ENCODE measurements around the gene INSIG1. TPM values are rescaled to one million over a fixed set of nuclear protein-coding genes. Genes with fewer than 3 reads are reported as not detected.

The INSIG1 gene
- total and polyA plus RNA-seq, 12 donors, result 5.9 to 16.3 (median 12.1) TPM

DNA sequence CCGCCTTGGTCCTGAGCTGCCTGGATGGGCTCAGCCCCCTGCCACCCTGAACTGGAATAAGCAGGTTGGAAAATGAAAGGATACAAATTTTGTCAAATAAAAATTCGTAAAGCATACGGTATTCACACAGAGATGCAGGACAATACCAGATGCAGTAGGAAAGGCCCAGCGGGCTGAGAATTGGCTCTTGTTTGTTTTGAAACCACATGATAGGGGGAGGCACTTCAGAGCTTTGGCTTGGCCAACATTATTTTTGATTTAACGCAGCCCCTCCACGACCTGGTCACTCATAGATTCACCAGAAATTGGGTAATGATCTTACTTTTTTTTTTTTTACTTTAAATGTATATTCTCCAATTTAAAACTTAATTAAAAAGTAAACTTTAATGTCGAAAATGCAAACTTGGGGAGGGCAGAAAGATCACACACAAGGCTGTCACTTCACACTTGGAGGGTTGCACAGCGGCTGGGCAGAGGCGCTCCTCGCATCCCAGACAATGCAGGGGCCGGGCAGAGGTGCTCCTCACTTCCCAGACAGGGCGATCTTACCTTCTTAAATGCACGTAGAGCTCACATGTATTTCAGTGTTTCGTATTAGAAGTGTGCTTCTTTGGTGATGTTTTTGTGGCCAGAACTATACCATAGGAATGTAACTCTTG lies 17.8 kb upstream of the INSIG1 start:
- Histone ChIP-seq H3K36me3 (no peaks in the 10 kb centered on the region), H3K4me3 (no peak overlapping the region), H3K27me3 (peaks cover 0 to 36% (median 30%) of the 10 kb centered on the region in 7 donors), H3K9me3 (no peaks in the 10 kb centered on the region), H3K4me1 (peaks cover 0 to 32% (median 0%) of the 10 kb centered on the region in 9 donors), H3K27ac (no peak overlapping the region)
- no peak for ATAC-seq
- WGBS, 2 donors, result 91 to 93% methylated on average over 14 of the region's 14 CpGs
- TF ChIP-seq, protein P1, sequence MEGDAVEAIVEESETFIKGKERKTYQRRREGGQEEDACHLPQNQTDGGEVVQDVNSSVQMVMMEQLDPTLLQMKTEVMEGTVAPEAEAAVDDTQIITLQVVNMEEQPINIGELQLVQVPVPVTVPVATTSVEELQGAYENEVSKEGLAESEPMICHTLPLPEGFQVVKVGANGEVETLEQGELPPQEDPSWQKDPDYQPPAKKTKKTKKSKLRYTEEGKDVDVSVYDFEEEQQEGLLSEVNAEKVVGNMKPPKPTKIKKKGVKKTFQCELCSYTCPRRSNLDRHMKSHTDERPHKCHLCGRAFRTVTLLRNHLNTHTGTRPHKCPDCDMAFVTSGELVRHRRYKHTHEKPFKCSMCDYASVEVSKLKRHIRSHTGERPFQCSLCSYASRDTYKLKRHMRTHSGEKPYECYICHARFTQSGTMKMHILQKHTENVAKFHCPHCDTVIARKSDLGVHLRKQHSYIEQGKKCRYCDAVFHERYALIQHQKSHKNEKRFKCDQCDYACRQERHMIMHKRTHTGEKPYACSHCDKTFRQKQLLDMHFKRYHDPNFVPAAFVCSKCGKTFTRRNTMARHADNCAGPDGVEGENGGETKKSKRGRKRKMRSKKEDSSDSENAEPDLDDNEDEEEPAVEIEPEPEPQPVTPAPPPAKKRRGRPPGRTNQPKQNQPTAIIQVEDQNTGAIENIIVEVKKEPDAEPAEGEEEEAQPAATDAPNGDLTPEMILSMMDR (IDR thresholded peaks at IDR 0.05), result no peak
- DNase-seq, result no peak
- intact Hi-C loops (cut with DNase I), result loop anchor here in 1 of 10 donors (5.0 kb wide), 1 partner anchor 53 kb away; no protein-coding TSS in a partner anchor

DNA sequence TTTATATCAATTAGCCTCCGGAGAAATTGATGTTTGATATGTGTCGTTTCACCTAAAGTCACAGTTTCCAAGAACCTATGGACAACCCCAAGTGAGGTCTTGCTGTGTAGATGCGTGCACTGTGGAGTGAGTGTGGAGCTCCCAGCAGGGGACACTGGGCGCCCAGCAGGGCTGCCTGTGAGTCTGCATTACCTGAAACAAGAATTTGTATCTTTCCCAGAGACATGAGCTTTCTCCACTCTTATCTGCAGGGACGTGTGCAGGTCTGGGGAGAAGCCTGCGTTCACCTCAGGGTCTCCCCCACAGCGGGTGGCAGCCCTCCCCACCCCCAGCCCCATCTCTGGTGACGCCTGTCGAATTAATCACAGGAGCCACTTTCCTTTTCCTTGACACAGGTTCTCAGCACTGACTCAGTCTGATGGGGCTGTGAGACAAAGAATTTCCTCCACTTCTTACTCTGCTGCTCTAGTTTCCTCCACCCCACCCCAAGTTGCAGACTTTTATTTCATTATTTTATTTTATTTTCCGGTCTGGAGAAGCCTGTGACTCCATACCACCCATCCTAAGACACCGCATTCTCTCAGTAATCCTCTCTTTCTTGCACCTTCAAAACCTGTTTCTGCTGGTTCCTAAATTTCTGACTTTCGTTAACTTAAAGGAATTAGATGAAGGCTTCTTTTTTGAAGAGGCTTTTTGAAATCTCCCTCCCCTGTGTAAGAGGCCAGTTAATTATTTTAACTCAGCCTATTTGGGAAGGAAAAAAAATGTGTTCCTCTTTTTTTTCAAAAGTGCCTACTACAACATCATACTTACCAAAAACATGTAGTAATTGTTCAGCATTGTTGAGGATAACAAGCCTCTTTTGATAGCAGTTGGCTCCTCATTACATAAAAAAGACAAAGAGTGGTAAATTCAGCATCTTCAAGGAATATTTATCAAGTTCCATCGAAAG lies 17.0 kb upstream of the INSIG1 start:
- Histone ChIP-seq H3K27me3 (peaks cover 0 to 40% (median 36%) of the 10 kb centered on the region in 7 donors), H3K9me3 (no peaks in the 10 kb centered on the region), H3K4me1 (peaks cover 0 to 33% (median 0%) of the 10 kb centered on the region in 9 donors), H3K4me3 (no peak overlapping the region), H3K27ac (peak overlapping the region in 1 of 10 donors; percentile 51), H3K36me3 (no peaks in the 10 kb centered on the region)
- DNase-seq, result no peak
- ATAC-seq, result peak in 2 of 8 donors; percentile 30 to 39
- TF ChIP-seq, protein P1 (IDR thresholded peaks at IDR 0.05), result no peak
- WGBS, 2 donors, result 53 to 56% methylated on average over 13 of the region's 13 CpGs
- intact Hi-C loops (cut with DNase I), result loop anchor here in 1 of 10 donors (5.0 kb wide), 1 partner anchor 53 kb away; no protein-coding TSS in a partner anchor

DNA sequence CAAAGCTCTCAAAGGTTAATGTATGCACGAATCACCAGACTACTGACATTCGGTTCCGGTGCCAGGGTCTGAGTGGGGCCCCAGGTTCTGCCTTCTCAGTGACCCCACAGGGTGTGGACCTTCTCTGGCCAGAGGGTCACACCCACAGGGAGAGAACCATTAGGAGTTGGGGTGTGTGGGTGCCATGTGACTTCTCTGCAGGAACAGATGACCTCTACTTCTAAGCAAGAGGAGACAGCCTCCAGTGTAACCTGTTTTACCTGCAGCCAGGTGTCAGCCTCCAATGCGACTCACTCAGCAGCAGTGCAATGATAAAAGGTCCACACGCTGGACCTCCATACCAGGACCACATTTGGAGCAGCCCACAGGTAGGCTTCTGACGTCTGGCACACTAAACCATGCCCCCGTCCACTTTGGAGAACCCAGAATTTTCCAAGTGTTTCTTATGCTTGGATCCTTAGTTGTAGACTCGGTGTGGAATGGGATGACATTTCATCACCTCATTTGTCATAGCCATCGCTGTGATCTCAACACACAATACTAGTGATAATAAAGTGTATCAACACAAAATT lies 16.2 kb upstream of the INSIG1 start:
- H3K4me1 ChIP-seq, result peaks cover 0 to 37% (median 0%) of the 10 kb centered on the region in 9 donors
- WGBS, 2 donors, result 79 to 80% methylated on average over 9 of the region's 9 CpGs
- TF ChIP-seq, protein P1 (IDR thresholded peaks at IDR 0.05), result no peak
- peak overlapping the region in 1 of 10 donors; percentile 51 for H3K27ac ChIP-seq
- DNase-seq (no peak), ATAC-seq (peak in 1 of 8 donors; percentile 5)
- no peaks in the 10 kb centered on the region for H3K9me3 ChIP-seq
- H3K27me3 ChIP-seq, result peaks cover 0 to 40% (median 33%) of the 10 kb centered on the region in 7 donors
- no peaks in the 10 kb centered on the region for H3K36me3 ChIP-seq
- H3K4me3 ChIP-seq, result no peak overlapping the region
- intact Hi-C loops (cut with DNase I), result loop anchor here in 1 of 10 donors (5.0 kb wide), 1 partner anchor 54 kb away; no protein-coding TSS in a partner anchor

DNA sequence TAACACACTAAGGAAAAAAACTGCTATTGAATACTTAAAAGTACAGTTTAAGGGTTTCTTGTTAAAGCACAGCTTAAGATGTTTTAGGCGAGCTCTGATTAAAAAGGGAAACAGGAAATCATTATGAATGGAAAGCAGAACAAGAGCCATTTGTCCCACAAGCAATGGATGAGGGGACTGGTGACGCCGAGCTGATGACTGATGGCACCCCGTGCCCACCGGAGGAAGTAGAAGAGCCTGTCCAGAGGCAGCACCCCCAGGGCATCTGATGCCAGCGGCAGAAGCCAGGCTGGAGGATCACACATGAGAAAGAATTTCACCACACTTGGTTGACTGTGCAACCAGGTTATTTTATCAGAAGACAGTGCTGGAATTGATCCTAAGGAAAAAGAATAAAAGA lies 15.0 kb upstream of the INSIG1 start:
- H3K4me1 ChIP-seq, result peaks cover 0 to 44% (median 0%) of the 10 kb centered on the region in 9 donors
- DNase-seq (peak in 1 of 2 donors; percentile 28), ATAC-seq (peak in 5 of 8 donors; percentile 34 to 75 (median 53))
- no peaks in the 10 kb centered on the region for H3K36me3 ChIP-seq
- H3K9me3 ChIP-seq, result no peaks in the 10 kb centered on the region
- intact Hi-C loops (cut with DNase I), result loop anchor here in 1 of 10 donors (5.0 kb wide), 1 partner anchor 55 kb away; no protein-coding TSS in a partner anchor
- 44 to 47% methylated on average over 6 of the region's 6 CpGs for WGBS, 2 donors
- peak overlapping the region in 1 of 10 donors; percentile 51 for H3K27ac ChIP-seq
- TF ChIP-seq, protein P1 (IDR thresholded peaks at IDR 0.05), result no peak
- no peak overlapping the region for H3K4me3 ChIP-seq
- H3K27me3 ChIP-seq, result peaks cover 0 to 39% (median 24%) of the 10 kb centered on the region in 7 donors
